ENCODE measurements around the gene AP3M1. TPM values are rescaled to one million over a fixed set of nuclear protein-coding genes. Genes with fewer than 3 reads are reported as not detected.

AP3M1 gene
- total RNA-seq, 2 donors from 2014 or later = 47.2 to 53.5 TPM

GRCh38 chr10:74122060-74122459 lies 28.6 kb downstream of the AP3M1 start:
- Histone ChIP-seq H3K27ac (ENCODE audit: low read depth, low read length) (no peak overlapping the region), H3K4me3 (ENCODE audit: low read length) (no peak overlapping the region), H3K27me3 (ENCODE audit: control insufficient read depth, insufficient read depth, low read length, poor library complexity, severe bottlenecking) (no peaks in the 10 kb centered on the region), H3K36me3 (ENCODE audit: control insufficient read depth, insufficient read depth, low read length) (peaks cover 96% of the 10 kb centered on the region), H3K4me1 (ENCODE audit: control insufficient read depth, insufficient read depth, low read length) (peaks cover 4% of the 10 kb centered on the region), H3K9ac (ENCODE audit: extremely low read depth, low read length, poor library complexity, severe bottlenecking) (no peak overlapping the region), H3K9me3 (ENCODE audit: control insufficient read depth, low read length) (no peaks in the 10 kb centered on the region)
- no peak for TF ChIP-seq CTCF (conservative IDR thresholded peaks at IDR 0.05)
- no peaks in the 10 kb centered on the region for H3K27me3 Mint-ChIP-seq (ENCODE audit: insufficient read depth)
- no peak overlapping the region for H3K27ac Mint-ChIP-seq
- H3K4me1 Mint-ChIP-seq = peaks cover 6% of the 10 kb centered on the region
- 84 to 94% methylated on average over 3 of the region's 3 CpGs for WGBS, 2 experiments (ENCODE audit: insufficient coverage in 1 of 2, insufficient read length in 1 of 2)
- H3K36me3 Mint-ChIP-seq (ENCODE audit: low read depth) = peaks cover 74% of the 10 kb centered on the region
- DNase-seq = no peak
- H3K9me3 Mint-ChIP-seq = no peaks in the 10 kb centered on the region
- no peak overlapping the region for H3K4me3 Mint-ChIP-seq

- Mint-ChIP-seq H3K27me3 (ENCODE audit: insufficient read depth) (no peaks in the 10 kb centered on the region), H3K4me1 (peaks cover 6% of the 10 kb centered on the region), H3K4me3 (no peak overlapping the region), H3K36me3 (ENCODE audit: low read depth) (peaks cover 77% of the 10 kb centered on the region), H3K27ac (no peak overlapping the region), H3K9me3 (no peaks in the 10 kb centered on the region)
- no peaks in the 10 kb centered on the region for H3K27me3 ChIP-seq (ENCODE audit: control insufficient read depth, insufficient read depth, low read length, poor library complexity, severe bottlenecking)
- H3K9ac ChIP-seq (ENCODE audit: extremely low read depth, low read length, poor library complexity, severe bottlenecking) = no peak overlapping the region
- TF ChIP-seq CTCF (conservative IDR thresholded peaks at IDR 0.05) = no peak
- peaks cover 4% of the 10 kb centered on the region for H3K4me1 ChIP-seq (ENCODE audit: control insufficient read depth, insufficient read depth, low read length)
- H3K9me3 ChIP-seq (ENCODE audit: control insufficient read depth, low read length) = no peaks in the 10 kb centered on the region
- DNase-seq = no peak
- no peak overlapping the region for H3K27ac ChIP-seq (ENCODE audit: low read depth, low read length)
- H3K4me3 ChIP-seq (ENCODE audit: low read length) = no peak overlapping the region
- WGBS, 2 experiments (ENCODE audit: insufficient coverage in 1 of 2, insufficient read length in 1 of 2) = 86 to 89% methylated on average over 1 of the region's 1 CpG
- peaks cover 99% of the 10 kb centered on the region for H3K36me3 ChIP-seq (ENCODE audit: control insufficient read depth, insufficient read depth, low read length)
Measured at GRCh38 chr10:74121368-74121767, 29.3 kb downstream of the AP3M1 start.

DNA sequence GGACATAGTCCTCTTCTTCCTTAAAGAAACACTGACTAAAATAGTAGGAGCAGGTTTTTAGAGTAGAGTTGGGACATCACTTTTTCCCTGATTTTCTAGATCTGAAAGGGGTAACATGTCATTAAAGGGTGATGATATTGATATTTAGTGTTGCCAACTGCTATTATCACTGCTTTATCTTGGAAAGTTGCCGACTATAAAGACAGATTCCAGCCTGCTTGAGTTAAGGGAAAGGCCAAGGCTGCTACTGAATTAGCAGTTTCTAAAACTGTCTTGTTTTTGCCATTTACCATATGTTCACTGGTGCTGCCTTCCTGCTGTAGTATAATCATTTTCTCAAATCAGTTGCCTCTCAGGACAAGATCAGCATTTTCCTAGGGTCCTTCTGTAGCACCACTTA lies 29.7 kb downstream of the AP3M1 start:
- Histone ChIP-seq H3K36me3 (ENCODE audit: control insufficient read depth, insufficient read depth, low read length) (peaks cover 99% of the 10 kb centered on the region), H3K4me3 (ENCODE audit: low read length) (no peak overlapping the region), H3K27ac (ENCODE audit: low read depth, low read length) (no peak overlapping the region), H3K27me3 (ENCODE audit: control insufficient read depth, insufficient read depth, low read length, poor library complexity, severe bottlenecking) (no peaks in the 10 kb centered on the region), H3K9me3 (ENCODE audit: control insufficient read depth, low read length) (no peaks in the 10 kb centered on the region), H3K9ac (ENCODE audit: extremely low read depth, low read length, poor library complexity, severe bottlenecking) (no peak overlapping the region), H3K4me1 (ENCODE audit: control insufficient read depth, insufficient read depth, low read length) (peaks cover 4% of the 10 kb centered on the region)
- H3K4me1 Mint-ChIP-seq = peaks cover 6% of the 10 kb centered on the region
- no peak for TF ChIP-seq CTCF (conservative IDR thresholded peaks at IDR 0.05)
- no peak overlapping the region for H3K4me3 Mint-ChIP-seq
- 82 to 92% methylated on average over 1 of the region's 1 CpG for WGBS, 2 experiments (ENCODE audit: insufficient coverage in 1 of 2, insufficient read length in 1 of 2)
- H3K36me3 Mint-ChIP-seq (ENCODE audit: low read depth) = peaks cover 77% of the 10 kb centered on the region
- no peaks in the 10 kb centered on the region for H3K27me3 Mint-ChIP-seq (ENCODE audit: insufficient read depth)
- H3K9me3 Mint-ChIP-seq = no peaks in the 10 kb centered on the region
- DNase-seq = no peak
- H3K27ac Mint-ChIP-seq = no peak overlapping the region
